ENCODE results near the gene PLA2G15. TPM values are rescaled to one million over a fixed set of nuclear protein-coding genes. Genes with fewer than 3 reads are reported as not detected.
"Not testable (repeated sequence)": the region's sequence is repeated elsewhere in the genome, so short reads cannot be mapped to it uniquely, and the experiment has no call there.

Gene PLA2G15
- total RNA-seq, 1 donor from 2014 or later, result 16.6 TPM

GRCh38 chr16:68276223-68276622, 31.1 kb downstream of the PLA2G15 start:
- DNase-seq (ENCODE audit: low read depth, low spot score), result no peak

- DNase-seq (ENCODE audit: low read depth, low spot score), result no peak
Observed at GRCh38 chr16:68279726-68280558, 34.8 kb downstream of the PLA2G15 start.

- no peak for DNase-seq (ENCODE audit: low read depth, low spot score)
Observed at GRCh38 chr16:68281368-68282063, 36.3 kb downstream of the PLA2G15 start.

GRCh38 chr16:68282064-68282452, 36.9 kb downstream of the PLA2G15 start:
- no peak for DNase-seq (ENCODE audit: low read depth, low spot score)

GRCh38 chr16:68283346-68283745, 38.2 kb downstream of the PLA2G15 start:
- DNase-seq (ENCODE audit: low read depth, low spot score), result no peak

GRCh38 chr16:68283801-68284598, 38.8 kb downstream of the PLA2G15 start:
- DNase-seq (ENCODE audit: low read depth, low spot score), result no peak

GRCh38 chr16:68284847-68285246, 39.7 kb downstream of the PLA2G15 start:
- no peak for DNase-seq (ENCODE audit: low read depth, low spot score)

GRCh38 chr16:68285683-68286082, 40.5 kb downstream of the PLA2G15 start:
- DNase-seq (ENCODE audit: low read depth, low spot score), result no peak

- DNase-seq (ENCODE audit: low read depth, low spot score), result no peak
Observed at GRCh38 chr16:68286153-68287074, 41.2 kb downstream of the PLA2G15 start.

- peak; percentile 79 for DNase-seq (ENCODE audit: low read depth, low spot score)
Observed at GRCh38 chr16:68287276-68288251, 42.4 kb downstream of the PLA2G15 start.

GRCh38 chr16:68288252-68288650, 43.1 kb downstream of the PLA2G15 start:
- DNase-seq (ENCODE audit: low read depth, low spot score), result no peak

- DNase-seq (ENCODE audit: low read depth, low spot score), result not testable (repeated sequence)
Observed at GRCh38 chr16:68288796-68289195, 43.6 kb downstream of the PLA2G15 start.

GRCh38 chr16:68289202-68289601, 44.0 kb downstream of the PLA2G15 start:
- no peak for DNase-seq (ENCODE audit: low read depth, low spot score)

GRCh38 chr16:68289621-68290329, 44.6 kb downstream of the PLA2G15 start:
- DNase-seq (ENCODE audit: low read depth, low spot score), result peak; percentile 63

- DNase-seq (ENCODE audit: low read depth, low spot score), result no peak
Observed at GRCh38 chr16:68290450-68290849, 45.3 kb downstream of the PLA2G15 start.

GRCh38 chr16:68291227-68291626, 46.1 kb downstream of the PLA2G15 start:
- DNase-seq (ENCODE audit: low read depth, low spot score), result no peak

- no peak for DNase-seq (ENCODE audit: low read depth, low spot score)
Observed at GRCh38 chr16:68292425-68292824, 47.3 kb downstream of the PLA2G15 start.

GRCh38 chr16:68296291-68296690, 51.1 kb downstream of the PLA2G15 start:
- no peak for DNase-seq (ENCODE audit: low read depth, low spot score)

- DNase-seq (ENCODE audit: low read depth, low spot score), result no peak
Observed at GRCh38 chr16:68296693-68297092, 51.5 kb downstream of the PLA2G15 start.

All from pulmonary artery endothelial cell (primary cell).